Measurements from ENCODE around the gene BBS1. TPM values are rescaled to one million over a fixed set of nuclear protein-coding genes. Genes with fewer than 3 reads are reported as not detected.
"Not testable (repeated sequence)": the region's sequence is repeated elsewhere in the genome, so short reads cannot be mapped to it uniquely, and the experiment has no call there.

The BBS1 gene
- total RNA-seq, 1 donor from 2014 or later: 14.6 TPM

- H3K27me3 ChIP-seq (ENCODE audit: control insufficient read depth in 3 of 3, insufficient read depth in 3 of 3, low read length in 3 of 3): no peaks in the 10 kb centered on the region
- H3K27ac ChIP-seq (ENCODE audit: low read depth, low read length): no peak overlapping the region
- peaks cover 14 to 24% (median 19%) of the 10 kb centered on the region in 3 donors for H3K36me3 ChIP-seq (ENCODE audit: control insufficient read depth in 3 of 3, insufficient read depth in 3 of 3, low read length in 3 of 3)
- peaks cover 32 to 35% (median 35%) of the 10 kb centered on the region in 3 donors for H3K4me1 ChIP-seq (ENCODE audit: control insufficient read depth in 3 of 3, insufficient read depth in 3 of 3, low read length in 3 of 3)
- no peaks in the 10 kb centered on the region for H3K9me3 ChIP-seq (ENCODE audit: control insufficient read depth in 3 of 3, low read length in 3 of 3)
- peak overlapping the region in 1 of 3 donors; percentile 25 for H3K9ac ChIP-seq (ENCODE audit: low read depth in 1 of 3, low read length in 3 of 3)
- H3K4me3 ChIP-seq (ENCODE audit: low read length in 3 of 3): no peak overlapping the region
Observed at GRCh38 chr11:66539870-66540213, 29.4 kb downstream of the BBS1 start.

DNA sequence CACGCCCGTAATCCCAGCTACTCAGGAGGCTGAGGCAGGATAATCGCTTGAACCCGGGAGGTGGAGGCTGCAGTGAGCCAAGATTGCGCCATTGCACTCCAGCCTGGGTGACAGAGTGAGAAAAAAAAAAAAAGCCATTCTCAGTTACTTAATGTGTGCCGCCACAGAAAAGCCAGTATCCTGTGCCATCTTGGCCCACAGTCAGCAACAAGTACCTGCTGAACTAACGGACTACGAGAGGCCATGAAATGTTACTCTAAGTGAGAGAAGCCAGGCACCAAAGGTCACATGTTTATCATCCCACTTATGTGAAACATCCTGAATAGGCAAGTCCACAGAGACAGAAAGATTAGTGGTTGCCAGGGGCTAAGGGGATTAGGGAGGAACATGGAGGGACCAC, 30.2 kb downstream of the BBS1 start:
- not testable (repeated sequence) for H3K9me3 ChIP-seq (ENCODE audit: control insufficient read depth in 3 of 3, low read length in 3 of 3); H3K27me3 ChIP-seq (ENCODE audit: control insufficient read depth in 3 of 3, insufficient read depth in 3 of 3, low read length in 3 of 3); H3K4me3 ChIP-seq (ENCODE audit: low read length in 3 of 3); H3K27ac ChIP-seq (ENCODE audit: low read depth, low read length); H3K9ac ChIP-seq (ENCODE audit: low read depth in 1 of 3, low read length in 3 of 3)
- Histone ChIP-seq H3K4me1 (ENCODE audit: control insufficient read depth in 3 of 3, insufficient read depth in 3 of 3, low read length in 3 of 3) (peaks cover 39 to 43% (median 41%) of the 10 kb centered on the region in 3 donors), H3K36me3 (ENCODE audit: control insufficient read depth in 3 of 3, insufficient read depth in 3 of 3, low read length in 3 of 3) (peaks cover 14 to 24% (median 19%) of the 10 kb centered on the region in 3 donors)

DNA sequence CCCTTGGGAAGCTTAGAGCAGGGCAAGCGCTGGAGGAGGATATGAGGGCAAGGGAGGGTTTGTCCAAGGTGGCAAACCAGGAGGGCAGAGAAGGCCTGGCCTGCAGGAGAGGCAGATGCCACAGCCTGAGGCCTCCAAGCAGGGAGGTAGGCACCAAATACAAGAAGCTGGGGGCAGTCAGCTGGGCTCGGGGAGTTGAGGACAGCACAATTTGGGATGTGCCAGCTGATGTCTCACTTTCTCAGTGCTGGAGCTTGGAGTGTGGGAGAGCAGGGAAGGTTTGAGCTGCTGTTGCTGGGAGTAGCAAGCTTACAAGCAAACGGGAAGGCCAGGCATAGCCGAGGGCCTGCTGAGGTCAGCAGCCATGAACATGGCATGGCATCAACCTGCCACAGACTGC, 31.5 kb downstream of the BBS1 start:
- no peaks in the 10 kb centered on the region for H3K9me3 ChIP-seq (ENCODE audit: control insufficient read depth in 3 of 3, low read length in 3 of 3)
- H3K4me1 ChIP-seq (ENCODE audit: control insufficient read depth in 3 of 3, insufficient read depth in 3 of 3, low read length in 3 of 3): peaks cover 45 to 47% (median 46%) of the 10 kb centered on the region in 3 donors
- H3K27ac ChIP-seq (ENCODE audit: low read depth, low read length): peak overlapping the region; percentile 0
- peak overlapping the region in 2 of 3 donors; percentile 65 to 68 for H3K9ac ChIP-seq (ENCODE audit: low read depth in 1 of 3, low read length in 3 of 3)
- no peaks in the 10 kb centered on the region for H3K27me3 ChIP-seq (ENCODE audit: control insufficient read depth in 3 of 3, insufficient read depth in 3 of 3, low read length in 3 of 3)
- H3K4me3 ChIP-seq (ENCODE audit: low read length in 3 of 3): no peak overlapping the region
- H3K36me3 ChIP-seq (ENCODE audit: control insufficient read depth in 3 of 3, insufficient read depth in 3 of 3, low read length in 3 of 3): peaks cover 14 to 19% (median 17%) of the 10 kb centered on the region in 3 donors

DNA sequence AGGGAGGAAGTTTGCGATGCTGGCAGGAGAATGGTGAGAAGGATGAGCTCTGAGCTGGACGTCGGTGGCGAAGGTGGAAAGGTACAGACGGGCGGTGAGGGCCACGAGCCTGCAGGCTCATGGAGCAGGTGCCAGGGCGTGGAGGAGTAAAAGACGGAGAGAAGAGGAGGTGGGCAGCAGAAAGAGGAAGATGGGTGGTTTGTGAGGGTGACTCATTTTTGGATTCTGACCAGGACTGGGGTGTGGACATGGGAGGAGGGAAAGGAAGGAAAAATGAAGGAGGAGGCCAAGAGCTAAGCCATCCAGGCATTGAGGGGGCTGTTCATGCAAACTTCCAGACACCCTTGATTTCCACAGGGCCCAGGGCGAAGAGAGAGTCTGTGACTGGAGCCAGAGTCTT, 31.9 kb downstream of the BBS1 start:
- Histone ChIP-seq H3K27me3 (ENCODE audit: control insufficient read depth in 3 of 3, insufficient read depth in 3 of 3, low read length in 3 of 3) (no peaks in the 10 kb centered on the region), H3K4me3 (ENCODE audit: low read length in 3 of 3) (peak overlapping the region in 1 of 3 donors; percentile 13), H3K9ac (ENCODE audit: low read depth in 1 of 3, low read length in 3 of 3) (peak overlapping the region in 2 of 3 donors; percentile 68 to 70), H3K4me1 (ENCODE audit: control insufficient read depth in 3 of 3, insufficient read depth in 3 of 3, low read length in 3 of 3) (peaks cover 46 to 51% (median 50%) of the 10 kb centered on the region in 3 donors), H3K9me3 (ENCODE audit: control insufficient read depth in 3 of 3, low read length in 3 of 3) (no peaks in the 10 kb centered on the region), H3K27ac (ENCODE audit: low read depth, low read length) (no peak overlapping the region), H3K36me3 (ENCODE audit: control insufficient read depth in 3 of 3, insufficient read depth in 3 of 3, low read length in 3 of 3) (peaks cover 14 to 19% (median 16%) of the 10 kb centered on the region in 3 donors)

GRCh38 chr11:66543263-66544107, 33.0 kb downstream of the BBS1 start:
- Histone ChIP-seq H3K9me3 (ENCODE audit: control insufficient read depth in 3 of 3, low read length in 3 of 3) (no peaks in the 10 kb centered on the region), H3K9ac (ENCODE audit: low read depth in 1 of 3, low read length in 3 of 3) (peak overlapping the region in 2 of 3 donors; percentile 64 to 70), H3K27ac (ENCODE audit: low read depth, low read length) (peak overlapping the region; percentile 26), H3K27me3 (ENCODE audit: control insufficient read depth in 3 of 3, insufficient read depth in 3 of 3, low read length in 3 of 3) (no peaks in the 10 kb centered on the region), H3K4me3 (ENCODE audit: low read length in 3 of 3) (peak overlapping the region in 2 of 3 donors; percentile 17 to 54), H3K36me3 (ENCODE audit: control insufficient read depth in 3 of 3, insufficient read depth in 3 of 3, low read length in 3 of 3) (peaks cover 16 to 19% (median 16%) of the 10 kb centered on the region in 3 donors), H3K4me1 (ENCODE audit: control insufficient read depth in 3 of 3, insufficient read depth in 3 of 3, low read length in 3 of 3) (peaks cover 49 to 63% (median 61%) of the 10 kb centered on the region in 3 donors)

DNA sequence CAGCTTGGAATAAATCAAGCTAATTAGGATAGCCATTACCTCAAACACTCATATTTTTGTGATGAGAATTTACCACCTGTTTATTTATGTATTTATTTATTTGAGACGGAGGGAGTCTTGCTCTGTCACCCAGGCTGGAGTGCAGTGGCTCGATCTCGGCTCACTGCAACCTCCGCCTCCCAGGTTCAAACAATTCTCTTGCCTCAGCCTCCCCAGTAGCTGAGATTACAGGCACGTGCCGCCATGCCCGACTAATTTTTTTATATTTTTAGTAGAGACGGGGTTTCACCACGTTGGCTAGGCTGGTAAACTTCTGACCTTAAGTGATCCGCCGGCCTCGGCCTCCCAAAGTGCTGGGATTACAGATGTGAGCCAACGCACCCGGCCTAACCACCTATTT, 34.5 kb downstream of the BBS1 start:
- peaks cover 52 to 77% (median 67%) of the 10 kb centered on the region in 3 donors for H3K4me1 ChIP-seq (ENCODE audit: control insufficient read depth in 3 of 3, insufficient read depth in 3 of 3, low read length in 3 of 3)
- peak overlapping the region in 2 of 3 donors; percentile 81 to 90 for H3K9ac ChIP-seq (ENCODE audit: low read depth in 1 of 3, low read length in 3 of 3)
- peak overlapping the region in 2 of 3 donors; percentile 73 to 82 for H3K4me3 ChIP-seq (ENCODE audit: low read length in 3 of 3)
- peaks cover 6 to 18% (median 11%) of the 10 kb centered on the region in 3 donors for H3K36me3 ChIP-seq (ENCODE audit: control insufficient read depth in 3 of 3, insufficient read depth in 3 of 3, low read length in 3 of 3)
- not testable (repeated sequence) for H3K9me3 ChIP-seq (ENCODE audit: control insufficient read depth in 3 of 3, low read length in 3 of 3); H3K27me3 ChIP-seq (ENCODE audit: control insufficient read depth in 3 of 3, insufficient read depth in 3 of 3, low read length in 3 of 3); H3K27ac ChIP-seq (ENCODE audit: low read depth, low read length)

DNA sequence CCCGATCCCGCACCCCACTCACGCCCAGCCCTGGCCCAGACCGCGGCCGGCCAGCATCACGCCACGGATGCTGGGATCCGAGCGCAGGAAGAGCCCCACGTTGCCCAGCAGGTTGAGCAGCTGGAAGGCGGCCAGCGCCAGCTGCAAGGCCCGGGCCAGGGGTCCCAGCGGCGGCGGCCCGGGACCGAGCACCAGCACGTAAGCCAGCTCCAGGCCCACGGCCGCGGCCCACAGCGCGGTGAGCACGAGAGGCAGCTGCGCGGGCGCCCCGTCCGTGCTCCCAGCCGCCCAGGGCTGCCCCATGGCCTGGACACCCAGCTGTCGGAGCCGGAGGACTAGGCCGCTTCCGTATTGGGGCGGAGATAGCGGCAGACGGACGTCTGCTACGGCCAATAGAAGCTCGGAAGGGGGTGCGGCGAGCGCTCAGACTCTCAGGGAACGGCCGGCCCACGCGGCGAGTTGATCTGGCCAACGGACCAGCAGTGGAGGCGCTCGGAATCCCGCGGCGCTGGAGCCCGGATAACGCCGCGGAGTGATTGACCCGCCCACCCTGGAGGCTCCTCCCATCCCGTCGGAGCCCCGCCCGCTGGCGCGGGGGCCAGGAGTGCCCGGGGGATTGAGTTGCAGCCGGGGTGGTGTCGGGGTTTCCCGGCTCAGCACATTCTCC, 35.4 kb downstream of the BBS1 start, which contains the start of gene ZDHHC24:
Gene ZDHHC24, minus strand, starts transcription at position 348 of the 667 bp plus-strand sequence. Its CDS starts 45 bp downstream, at position 303.
- peaks cover 6 to 24% (median 11%) of the 10 kb centered on the region in 3 donors for H3K36me3 ChIP-seq (ENCODE audit: control insufficient read depth in 3 of 3, insufficient read depth in 3 of 3, low read length in 3 of 3)
- peak within 1 kb of the TSS; percentile 90 for H3K27ac ChIP-seq (ENCODE audit: low read depth, low read length)
- peaks cover 61 to 86% (median 67%) of the 10 kb centered on the region in 3 donors for H3K4me1 ChIP-seq (ENCODE audit: control insufficient read depth in 3 of 3, insufficient read depth in 3 of 3, low read length in 3 of 3)
- H3K27me3 ChIP-seq (ENCODE audit: control insufficient read depth in 3 of 3, insufficient read depth in 3 of 3, low read length in 3 of 3): no peaks in the 10 kb centered on the region
- peak within 1 kb of the TSS; percentile 78 to 82 (median 82) for H3K4me3 ChIP-seq (ENCODE audit: low read length in 3 of 3)
- peak within 1 kb of the TSS; percentile 81 to 90 (median 90) for H3K9ac ChIP-seq (ENCODE audit: low read depth in 1 of 3, low read length in 3 of 3)
- no peaks in the 10 kb centered on the region for H3K9me3 ChIP-seq (ENCODE audit: control insufficient read depth in 3 of 3, low read length in 3 of 3)

GRCh38 chr11:66546368-66546965, 36.0 kb downstream of the BBS1 start, which contains the start of gene ACTN3:
TSS of gene ACTN3 (plus strand) at chr11:66546903. CDS start at chr11:66546938, 35 bp downstream.
- Histone ChIP-seq H3K27ac (ENCODE audit: low read depth, low read length) (peak within 1 kb of the TSS; percentile 90), H3K4me3 (ENCODE audit: low read length in 3 of 3) (peak within 1 kb of the TSS; percentile 78 to 82 (median 82)), H3K4me1 (ENCODE audit: control insufficient read depth in 3 of 3, insufficient read depth in 3 of 3, low read length in 3 of 3) (peaks cover 64 to 90% (median 65%) of the 10 kb centered on the region in 3 donors), H3K9me3 (ENCODE audit: control insufficient read depth in 3 of 3, low read length in 3 of 3) (no peaks in the 10 kb centered on the region), H3K27me3 (ENCODE audit: control insufficient read depth in 3 of 3, insufficient read depth in 3 of 3, low read length in 3 of 3) (no peaks in the 10 kb centered on the region), H3K36me3 (ENCODE audit: control insufficient read depth in 3 of 3, insufficient read depth in 3 of 3, low read length in 3 of 3) (peaks cover 9 to 28% (median 10%) of the 10 kb centered on the region in 3 donors), H3K9ac (ENCODE audit: low read depth in 1 of 3, low read length in 3 of 3) (peak within 1 kb of the TSS; percentile 81 to 90 (median 90))

DNA sequence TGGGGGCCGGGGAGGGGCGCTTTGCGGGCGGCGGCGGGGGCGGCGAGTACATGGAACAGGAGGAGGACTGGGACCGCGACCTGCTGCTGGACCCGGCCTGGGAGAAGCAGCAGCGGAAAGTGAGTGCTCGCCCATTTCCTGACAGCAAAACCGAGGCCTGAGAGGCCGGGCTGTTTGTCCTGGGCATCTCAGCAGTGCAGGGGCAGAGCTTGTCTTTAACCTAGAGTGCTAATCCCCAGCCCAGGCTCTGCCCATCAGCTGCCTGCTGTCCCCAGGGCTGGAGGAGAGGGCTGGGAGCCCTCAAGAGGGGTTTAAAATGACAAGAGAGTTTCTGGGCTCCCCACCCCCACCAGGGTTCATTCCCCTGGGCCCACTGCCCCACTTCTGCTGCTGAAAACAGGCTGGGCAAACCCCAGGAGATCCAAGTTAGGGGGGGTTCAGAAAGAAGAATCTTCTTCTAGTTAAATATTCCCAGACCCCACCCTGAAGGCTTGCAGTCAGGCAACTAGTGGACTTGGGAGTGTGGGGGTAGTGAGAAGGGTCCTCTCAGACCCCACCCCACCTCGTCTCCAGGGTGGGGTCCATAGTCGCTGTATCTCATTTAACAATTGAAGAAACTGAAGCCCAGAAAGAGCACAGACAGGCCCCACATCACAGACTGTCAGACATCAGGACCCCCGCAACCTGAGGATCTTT, 36.7 kb downstream of the BBS1 start:
- Histone ChIP-seq H3K27me3 (ENCODE audit: control insufficient read depth in 3 of 3, insufficient read depth in 3 of 3, low read length in 3 of 3) (no peaks in the 10 kb centered on the region), H3K4me3 (ENCODE audit: low read length in 3 of 3) (peak overlapping the region; percentile 35 to 78 (median 61)), H3K36me3 (ENCODE audit: control insufficient read depth in 3 of 3, insufficient read depth in 3 of 3, low read length in 3 of 3) (peaks cover 5 to 23% (median 7%) of the 10 kb centered on the region in 3 donors), H3K9ac (ENCODE audit: low read depth in 1 of 3, low read length in 3 of 3) (peak overlapping the region; percentile 73 to 90 (median 74)), H3K4me1 (ENCODE audit: control insufficient read depth in 3 of 3, insufficient read depth in 3 of 3, low read length in 3 of 3) (peaks cover 59 to 89% (median 59%) of the 10 kb centered on the region in 3 donors), H3K27ac (ENCODE audit: low read depth, low read length) (peak overlapping the region; percentile 90), H3K9me3 (ENCODE audit: control insufficient read depth in 3 of 3, low read length in 3 of 3) (no peaks in the 10 kb centered on the region)

Data from skeletal muscle tissue (tissue), 4 donors.